T47D (cell line): ENCODE results near the gene OTUD5.
"Not testable (repeated sequence)": the region's sequence is repeated elsewhere in the genome, so short reads cannot be mapped to it uniquely, and the experiment has no call there.

Source experiments
- DNase-seq, 2 experiments: peaks; one replicate each; pipeline versions ENCODE4 v3.0.0 to v3.0.0-alpha.2; 2011 to 2012; ENCODE audit warnings: low read depth in 1 of 2, low spot score in 1 of 2
- JUND ChIP-seq: IDR thresholded peaks from 2 replicates; pipeline ENCODE4 v1.6.1; 2012; ENCODE audit warnings: low read depth
- in situ Hi-C: cut with HindIII; loops from 2 replicates; pipeline ENCODE4 v1.10.0; 2016; ENCODE audit warnings: low sequenced_read_pairs, low pct_unique_long_range_greater_than_20kb

OTUD5 gene

DNA sequence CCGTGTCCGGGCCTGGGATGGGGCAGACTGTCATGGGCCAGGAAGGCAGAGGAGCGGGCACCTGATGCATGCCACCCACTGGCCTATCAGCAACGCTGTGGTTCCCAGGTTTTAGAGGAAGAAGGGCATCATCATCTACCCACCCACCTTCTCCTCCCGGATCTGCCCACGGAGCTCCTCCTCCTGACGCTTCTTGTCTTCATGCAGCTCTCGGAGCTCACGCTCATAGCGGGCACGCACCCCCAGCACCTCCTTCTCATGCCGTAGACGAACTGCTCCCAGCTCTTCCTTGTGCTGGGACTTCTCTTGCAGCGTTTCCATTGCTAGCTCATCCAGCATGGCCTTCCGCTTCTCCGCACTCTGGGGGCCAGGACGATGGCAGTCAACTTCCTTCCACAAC lies 25.7 kb upstream of the OTUD5 start:
- in situ Hi-C loops = no loop called here
- TF ChIP-seq JUND = no peak

DNA sequence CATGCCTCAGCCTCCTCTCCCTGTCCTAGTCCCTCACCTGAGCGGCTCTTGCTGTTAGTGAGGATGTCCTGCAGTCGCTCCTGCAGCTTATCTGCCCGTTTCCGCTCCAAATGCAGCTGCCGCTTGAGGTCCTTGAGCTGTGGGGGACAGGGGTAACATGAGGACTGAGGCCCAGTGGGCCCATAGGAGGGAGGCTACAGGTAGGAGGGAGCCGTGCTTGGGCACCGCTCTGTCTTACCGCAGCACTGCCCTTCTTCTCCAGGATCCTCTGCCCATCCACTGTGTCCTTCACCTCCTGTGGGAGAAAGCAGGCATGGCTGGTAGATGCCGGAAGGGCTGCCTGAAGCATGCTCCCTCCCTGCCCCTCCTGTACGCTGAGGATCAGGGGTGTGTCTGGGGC lies 23.8 kb upstream of the OTUD5 start:
- no peak for TF ChIP-seq JUND
- DNase-seq = no peak
- in situ Hi-C loops = no loop called here

More for the DNA sequence above, 25.7 kb upstream of the OTUD5 start:
- no peak for DNase-seq

DNA sequence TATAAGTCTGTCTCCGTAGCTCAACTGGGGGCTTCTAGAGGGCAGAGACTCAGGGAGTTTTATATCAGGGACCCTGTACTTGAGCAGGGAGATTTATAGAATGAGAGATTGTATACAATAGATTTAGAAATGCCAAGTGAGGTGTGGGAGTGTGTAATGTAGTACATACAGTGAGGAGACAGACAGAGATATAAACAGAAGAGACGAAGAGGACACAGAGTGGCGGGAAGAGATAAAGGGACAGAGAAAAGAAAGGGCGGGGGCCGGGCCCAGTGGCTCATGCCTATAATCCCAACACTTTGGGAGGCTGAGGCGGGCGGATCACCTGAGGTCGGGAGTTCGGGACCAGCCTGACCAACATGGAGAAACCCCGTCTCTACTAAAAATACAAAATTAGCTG lies 22.9 kb upstream of the OTUD5 start:
- DNase-seq, in situ Hi-C loops: not testable (repeated sequence)

DNA sequence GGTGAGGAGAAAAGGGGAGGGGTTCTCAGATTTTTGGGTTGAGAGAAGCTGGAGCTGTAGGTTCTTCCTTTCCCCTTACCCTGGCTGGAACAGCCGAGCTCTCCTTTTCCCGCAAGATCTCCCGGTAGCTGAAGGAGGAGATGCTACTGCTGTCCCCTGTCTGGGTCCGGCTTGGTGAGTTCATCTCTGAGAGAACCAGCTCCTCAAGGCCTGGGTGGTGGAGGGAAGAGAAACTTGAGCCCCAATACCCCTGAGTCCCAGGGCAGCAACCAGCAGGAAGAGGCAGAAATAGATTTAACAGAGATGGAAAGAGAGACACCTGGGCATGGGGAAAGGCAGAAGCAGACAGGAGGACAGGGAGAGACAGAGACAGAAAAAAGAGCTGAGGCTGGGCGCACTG lies 20.8 kb upstream of the OTUD5 start:
- TF ChIP-seq JUND = no peak
- DNase-seq = no peak
- in situ Hi-C loops = no loop called here

- TF ChIP-seq JUND = no peak
- in situ Hi-C loops = no loop called here
- no peak for DNase-seq
Measured at GRCh38 chrX:48976086-48976485, 18.7 kb upstream of the OTUD5 start.

- in situ Hi-C loops = no loop called here
- DNase-seq = no peak
- no peak for TF ChIP-seq JUND
Measured at GRCh38 chrX:48975541-48975940, 18.1 kb upstream of the OTUD5 start.

DNA sequence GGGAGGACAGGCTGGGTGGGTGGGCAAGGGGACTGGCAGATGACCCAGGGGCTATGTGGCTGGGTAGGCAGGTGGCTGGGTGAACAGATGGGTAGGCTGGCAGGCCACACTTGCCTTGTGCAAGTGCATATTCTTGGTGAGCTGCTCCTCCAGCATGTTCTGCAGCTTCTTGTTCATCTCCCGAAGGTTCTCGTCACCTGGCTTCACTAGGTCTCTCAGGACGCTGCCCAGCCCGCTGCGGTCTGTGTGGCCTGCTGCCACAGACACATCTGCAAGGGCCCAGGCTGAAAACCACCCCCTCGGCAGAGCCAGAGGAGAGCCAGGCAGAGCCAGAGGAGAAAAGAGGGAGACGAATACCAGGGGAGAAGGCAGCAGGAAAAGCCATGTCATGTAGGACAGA lies 17.6 kb upstream of the OTUD5 start:
- TF ChIP-seq JUND = no peak
- in situ Hi-C loops = no loop called here
- DNase-seq = no peak

- no peak for DNase-seq
- TF ChIP-seq JUND = no peak
- in situ Hi-C loops = no loop called here
Measured at GRCh38 chrX:48974574-48974973, 17.2 kb upstream of the OTUD5 start.

DNA sequence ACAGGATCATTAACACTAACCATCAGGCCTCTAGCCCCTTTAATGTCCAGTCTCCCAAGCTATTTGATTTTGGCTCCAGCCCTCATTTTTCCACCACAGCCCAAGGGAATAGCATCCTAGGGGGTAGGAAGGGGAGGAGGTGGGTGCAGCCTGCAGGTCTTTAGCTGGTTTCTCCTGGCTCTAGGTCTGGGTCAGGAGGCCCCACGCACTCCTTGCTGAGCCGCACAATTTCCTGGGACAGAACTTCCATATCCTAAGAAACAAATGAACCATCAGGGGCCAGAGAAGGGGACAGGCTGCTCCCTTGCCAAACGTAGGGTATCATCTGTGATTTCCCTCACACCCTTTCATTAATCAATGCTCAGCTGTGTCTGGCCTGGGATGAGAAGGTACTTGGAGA lies 16.6 kb upstream of the OTUD5 start:
- in situ Hi-C loops = no loop called here
- no peak for DNase-seq
- TF ChIP-seq JUND = no peak

DNA sequence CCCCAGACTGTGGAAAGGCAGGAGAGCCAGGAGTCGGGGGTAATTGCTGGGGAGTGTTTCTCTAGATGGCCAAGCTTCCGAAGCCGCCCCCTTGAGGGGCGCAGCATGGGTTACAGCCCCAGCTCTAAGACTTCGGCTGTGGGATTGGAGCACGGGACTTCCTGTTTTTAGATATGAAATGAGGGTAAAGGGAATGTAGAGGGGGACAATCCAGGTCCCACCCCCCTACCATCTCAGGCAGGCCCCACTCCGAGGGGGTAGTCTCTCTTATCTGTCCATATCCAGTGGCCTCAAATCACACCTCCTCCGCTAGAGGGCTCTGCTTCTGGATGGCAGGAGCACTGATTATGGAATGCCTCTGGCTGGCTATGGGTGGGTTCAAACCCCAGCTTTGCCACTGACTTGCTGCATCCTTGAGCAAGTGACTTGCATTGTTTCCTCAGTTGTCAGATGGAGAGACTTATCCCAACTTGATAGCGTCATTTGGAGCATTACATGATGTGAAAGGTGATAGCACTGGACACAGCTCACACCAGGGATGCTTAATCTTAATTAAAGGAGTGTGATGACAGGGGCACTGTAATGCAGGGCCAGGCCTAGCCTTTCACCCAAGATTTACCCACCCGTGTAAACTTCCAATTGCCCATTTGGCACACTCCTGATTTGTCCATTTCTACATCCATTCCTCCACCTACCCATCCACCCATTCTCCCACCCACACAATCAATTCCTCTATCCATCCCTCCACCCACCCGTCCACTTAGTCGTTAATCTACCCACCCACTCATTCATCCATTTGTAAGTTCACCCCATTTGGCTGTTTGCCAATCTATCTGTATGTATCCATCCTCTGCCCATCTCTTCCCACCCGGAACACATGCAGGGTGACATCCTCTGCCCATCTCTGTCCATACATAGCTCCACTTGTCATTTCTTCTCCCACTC lies 15.1 kb upstream of the OTUD5 start:
- no peak for TF ChIP-seq JUND
- in situ Hi-C loops = no loop called here
- peak; percentile 29 to 49 for DNase-seq

- DNase-seq = no peak
- in situ Hi-C loops = no loop called here
- no peak for TF ChIP-seq JUND
Measured at GRCh38 chrX:48971249-48972219, 14.1 kb upstream of the OTUD5 start, which contains the start of gene KCND1. TSS of gene KCND1 (minus strand) at chrX:48971844. CDS start at chrX:48970271, 1,573 bp downstream.

- in situ Hi-C loops = no loop called here
- DNase-seq = no peak
Measured at GRCh38 chrX:48969471-48969870, 12.1 kb upstream of the OTUD5 start.

DNA sequence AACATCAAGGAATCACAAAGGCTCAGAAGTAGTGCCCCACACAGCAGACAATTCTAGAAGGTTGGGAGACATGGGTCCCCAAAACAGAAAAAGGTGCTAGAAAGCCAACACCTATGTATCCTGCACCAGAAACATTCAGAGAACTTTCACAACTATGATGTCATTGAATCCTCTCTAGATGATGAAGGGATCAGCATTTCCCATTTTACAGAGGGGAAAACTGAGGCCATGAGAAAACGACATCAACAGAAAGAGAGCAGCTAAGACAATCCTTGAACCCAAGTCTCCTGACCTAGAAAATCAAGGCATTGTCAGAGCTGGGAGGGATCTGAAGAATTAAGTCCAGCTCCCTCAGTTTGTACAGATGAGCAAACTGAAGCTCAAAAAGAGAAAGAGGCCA lies 11.0 kb upstream of the OTUD5 start:
- in situ Hi-C loops = no loop called here
- TF ChIP-seq JUND = no peak
- DNase-seq = no peak

More at GRCh38 chrX:48969471-48969870, 12.1 kb upstream of the OTUD5 start:
- TF ChIP-seq JUND = no peak
